MCF 10A (cell line): ENCODE measurements around the gene CHIC2. TPM values are rescaled to one million over a fixed set of nuclear protein-coding genes. Genes with fewer than 3 reads are reported as not detected.

Experiments
- BruUV-seq: library from RNA; stranded (reverse); fragments of 400-500 nt; replicated peaks from 2 replicates; lab custom pipeline; 2021; lab: Mats Ljungman, UMichigan
- CTCF ChIA-PET: fragments of 300-600 bp; sonication (Branson Sonifier 250); formaldehyde crosslinking; extraction: SDS; loops from one replicate; lab custom pipeline; 2021; ENCODE audit warnings: antibody characterized with exemption, inconsistent platforms; lab: Yijun Ruan, JAX
- POLR2A ChIA-PET: fragments of 300-600, 350-650 bp; sonication (Branson Sonifier 250); formaldehyde crosslinking; extraction: SDS; loops from one replicate; lab custom pipeline; 2020; ENCODE audit warnings: antibody characterized with exemption, inconsistent platforms; lab: Yijun Ruan, JAX
- DNase-seq: peaks from one replicate; pipeline ENCODE4 v3.0.0-alpha.2; 2018; ENCODE audit not compliant: unreplicated experiment
- H3K27ac Mint-ChIP-seq: one replicate; pipeline ENCODE4 v1.8.0; 2022; ENCODE audit warnings: mild to moderate bottlenecking, low read depth, mixed read lengths; ENCODE audit not compliant: unreplicated experiment
- H3K27me3 Mint-ChIP-seq: one replicate; pipeline ENCODE4 v1.8.0; 2022; ENCODE audit warnings: mixed read lengths; ENCODE audit not compliant: insufficient read depth, unreplicated experiment
- H3K36me3 Mint-ChIP-seq: one replicate; pipeline ENCODE4 v1.8.0; 2022; ENCODE audit warnings: mild to moderate bottlenecking, moderate library complexity, mixed read lengths; ENCODE audit not compliant: insufficient read depth, unreplicated experiment
- H3K4me1 Mint-ChIP-seq: one replicate; pipeline ENCODE4 v1.8.0; 2022; ENCODE audit warnings: mixed read lengths; ENCODE audit not compliant: insufficient read depth, unreplicated experiment
- H3K4me3 Mint-ChIP-seq: one replicate; pipeline ENCODE4 v1.8.0; 2022; ENCODE audit warnings: mild to moderate bottlenecking, moderate library complexity, mixed read lengths; ENCODE audit not compliant: unreplicated experiment
- H3K9me3 Mint-ChIP-seq: one replicate; pipeline ENCODE4 v1.8.0; 2022; ENCODE audit warnings: mixed read lengths; ENCODE audit not compliant: unreplicated experiment
- CTCF ChIP-seq: fragments of 200-600 bp; IDR thresholded peaks from one replicate; pipeline ENCODE4 v1.8.0; 2022; ENCODE audit warnings: antibody characterized with exemption, mild to moderate bottlenecking; ENCODE audit not compliant: unreplicated experiment
- intact Hi-C: fragments of 100-400 bp; cut with micrococcal nuclease; formaldehyde crosslinking; loops from 2 replicates; pipeline ENCODE4 v1.14.1; 2022
- total RNA-seq: library from RNA; stranded (reverse); gene quantifications from 2 replicates; pipeline ENCODE4 v1.2.3, GENCODE V29; 2022

CHIC2 gene
- total RNA-seq, 1 experiment from 2014 or later: 59.4 TPM

GRCh38 chr4:54062392-54062791 lies 2.0 kb downstream of the CHIC2 start:
- TF ChIP-seq CTCF: no peak
- POLR2A ChIA-PET: interaction anchor here (0.6 to 3.2 kb wide), 13 partner anchors 9 to 1343 kb away, joined by 3 to 18 read pairs (median 5); no protein-coding TSS in a partner anchor
- Mint-ChIP-seq H3K36me3 (peaks cover 5% of the 10 kb centered on the region), H3K27ac (peak overlapping the region; percentile 97), H3K4me3 (peak overlapping the region; percentile 89), H3K9me3 (no peaks in the 10 kb centered on the region), H3K27me3 (no peaks in the 10 kb centered on the region), H3K4me1 (peaks cover 43% of the 10 kb centered on the region)
- CTCF ChIA-PET: interaction anchor here (1.2 to 2.5 kb wide), 5 partner anchors 11 to 171 kb away, joined by 3 to 12 read pairs (median 4); no protein-coding TSS in a partner anchor
- BruUV-seq: no TSS peak
- DNase-seq: no peak
- intact Hi-C loops: loop anchor here (2.0 to 5.0 kb wide), 2 partner anchors 102 to 130 kb away; no protein-coding TSS in a partner anchor

GRCh38 chr4:54061873-54062272 lies 2.5 kb downstream of the CHIC2 start:
- Mint-ChIP-seq H3K27ac (peak overlapping the region; percentile 97), H3K36me3 (peaks cover 5% of the 10 kb centered on the region), H3K4me3 (peak overlapping the region; percentile 89), H3K9me3 (no peaks in the 10 kb centered on the region), H3K27me3 (no peaks in the 10 kb centered on the region), H3K4me1 (peaks cover 43% of the 10 kb centered on the region)
- no peak for DNase-seq
- no TSS peak for BruUV-seq
- TF ChIP-seq CTCF: no peak
- intact Hi-C loops: loop anchor here (2.0 to 5.0 kb wide), 2 partner anchors 103 to 130 kb away; no protein-coding TSS in a partner anchor
- CTCF ChIA-PET: interaction anchor here (0.9 to 2.5 kb wide), 7 partner anchors 8 to 171 kb away, joined by 3 to 12 read pairs (median 3); no protein-coding TSS in a partner anchor
- POLR2A ChIA-PET: interaction anchor here (0.6 to 3.2 kb wide), 6 partner anchors 11 to 1342 kb away, joined by 3 to 18 read pairs (median 6); no protein-coding TSS in a partner anchor

DNA sequence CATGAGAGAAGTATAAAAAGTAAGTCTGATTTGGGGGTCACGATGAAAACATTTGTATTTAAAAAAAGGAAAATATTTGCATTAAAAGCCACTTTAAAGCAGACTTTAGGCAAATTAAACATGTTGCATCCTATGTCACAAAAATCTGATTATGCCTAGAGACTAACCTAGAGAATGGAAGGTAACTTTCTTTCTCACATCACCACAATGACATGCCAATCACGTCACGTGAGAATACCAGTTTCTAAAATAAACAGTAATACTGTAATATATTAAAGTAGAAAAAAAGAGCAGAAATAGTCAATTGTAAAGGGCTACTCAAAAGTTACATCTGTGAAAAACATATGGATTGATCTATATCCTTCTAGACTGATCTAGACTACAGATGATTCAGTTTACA lies 3.3 kb downstream of the CHIC2 start:
- H3K36me3 Mint-ChIP-seq: peaks cover 5% of the 10 kb centered on the region
- peak overlapping the region; percentile 89 for H3K4me3 Mint-ChIP-seq
- TF ChIP-seq CTCF: no peak
- peaks cover 45% of the 10 kb centered on the region for H3K4me1 Mint-ChIP-seq
- no peaks in the 10 kb centered on the region for H3K9me3 Mint-ChIP-seq
- H3K27ac Mint-ChIP-seq: peak overlapping the region; percentile 97
- CTCF ChIA-PET: interaction anchor here (0.7 to 1.2 kb wide), 5 partner anchors 8 to 843 kb away, joined by 3 to 5 read pairs (median 3); no protein-coding TSS in a partner anchor
- POLR2A ChIA-PET: no interaction called here
- intact Hi-C loops: loop anchor here (5.0 kb wide), 1 partner anchor 129 kb away; no protein-coding TSS in a partner anchor
- no peaks in the 10 kb centered on the region for H3K27me3 Mint-ChIP-seq
- DNase-seq: no peak
- BruUV-seq: no TSS peak

GRCh38 chr4:54060116-54060515 lies 4.3 kb downstream of the CHIC2 start:
- peaks cover 40% of the 10 kb centered on the region for H3K4me1 Mint-ChIP-seq
- H3K4me3 Mint-ChIP-seq: peak overlapping the region; percentile 89
- peaks cover under 1% of the 10 kb centered on the region for H3K9me3 Mint-ChIP-seq
- no peak for DNase-seq
- ChIA-PET CTCF (interaction anchor here (2.1 kb wide), 1 partner anchor 130 kb away, joined by 15 read pairs; no protein-coding TSS in a partner anchor), POLR2A (no interaction called here)
- BruUV-seq: no TSS peak
- no peaks in the 10 kb centered on the region for H3K27me3 Mint-ChIP-seq
- intact Hi-C loops: loop anchor here (5.0 kb wide), 1 partner anchor 128 kb away; no protein-coding TSS in a partner anchor
- H3K27ac Mint-ChIP-seq: peak overlapping the region; percentile 97
- TF ChIP-seq CTCF: no peak
- H3K36me3 Mint-ChIP-seq: peaks cover 5% of the 10 kb centered on the region
